HepG2 (cell line): ENCODE measurements around the gene SLC9A4.

ENCODE experiments used
- ATF3 ChIP-seq: sonication (generic); formaldehyde crosslinking; IDR thresholded peaks from 2 replicates; pipeline ENCODE4 v1.4.0; 2020; ENCODE audit warnings: missing genetic modification reagents
- ATF7-NPFF ChIP-seq: sonication (generic); formaldehyde crosslinking; IDR thresholded peaks from 2 replicates; pipeline ENCODE4 v1.8.1; 2023; ENCODE audit warnings: mild to moderate bottlenecking, low read depth, missing genetic modification reagents, moderate library complexity
- EP300 ChIP-seq, 3 experiments: sonication (generic) in 1 of 3; formaldehyde crosslinking in 1 of 3; IDR thresholded peaks; 2 replicates each; pipeline versions ENCODE4 v1.5.1 to v1.6.1; 2011 to 2020; ENCODE audit warnings: low read depth in 2 of 3, low read length in 2 of 3, borderline replicate concordance in 1 of 3, improper control_type of control experiment in 1 of 3, mild to moderate bottlenecking in 1 of 3, missing genetic modification reagents in 1 of 3, moderate library complexity in 1 of 3
- KLF9 ChIP-seq: IDR thresholded peaks from 2 replicates; pipeline ENCODE4 v1.6.1; 2016; ENCODE audit warnings: low read depth
- PBX3 ChIP-seq: sonication (generic); formaldehyde crosslinking; IDR thresholded peaks from 2 replicates; pipeline ENCODE4 v1.8.1; 2023; ENCODE audit warnings: missing genetic modification reagents, inconsistent platforms, borderline replicate concordance
- PHF8 ChIP-seq: sonication (generic); formaldehyde crosslinking; IDR thresholded peaks from 2 replicates; pipeline ENCODE4 v1.5.0; 2020; ENCODE audit warnings: missing genetic modification reagents
- ZBTB20 ChIP-seq: sonication (generic); formaldehyde crosslinking; IDR thresholded peaks from 2 replicates; pipeline ENCODE4 v1.8.1; 2023; ENCODE audit warnings: missing genetic modification reagents, low read depth, mild to moderate bottlenecking, borderline replicate concordance
- ZBTB44 ChIP-seq: sonication (generic); formaldehyde crosslinking; IDR thresholded peaks from 2 replicates; pipeline ENCODE4 v1.4.0; 2020; ENCODE audit warnings: missing genetic modification reagents
- ZFP62 ChIP-seq: sonication (generic); formaldehyde crosslinking; IDR thresholded peaks from 2 replicates; pipeline ENCODE4 v1.4.0; 2020; ENCODE audit warnings: missing genetic modification reagents
- ZFX ChIP-seq: sonication (generic); formaldehyde crosslinking; IDR thresholded peaks from 2 replicates; pipeline ENCODE4 v1.4.0; 2020; ENCODE audit warnings: mild to moderate bottlenecking, low read depth, missing genetic modification reagents, moderate library complexity
- ZNF326 ChIP-seq: sonication (generic); formaldehyde crosslinking; IDR thresholded peaks from 2 replicates; pipeline ENCODE4 v1.4.0; 2020; ENCODE audit warnings: missing genetic modification reagents, borderline replicate concordance
- ZNF780A ChIP-seq: sonication (generic); formaldehyde crosslinking; IDR thresholded peaks from 2 replicates; pipeline ENCODE4 v1.8.0; 2022; ENCODE audit warnings: mild to moderate bottlenecking, missing genetic modification reagents, moderate library complexity

GRCh38 chr2:102425441-102426132 lies 47.4 kb upstream of the SLC9A4 start:
- TF ChIP-seq KLF9 (CRISPR knock-in tag) (no peak), ZNF780A (CRISPR knock-in tag) (no peak), ZNF326 (no peak), ATF7-NPFF (CRISPR knock-in tag) (no peak), ZBTB44 (CRISPR knock-in tag) (no peak), EP300 (IDR thresholded peaks at IDR 0.05; ENCODE audit: low read depth in 2 of 2, low read length in 2 of 2) (no peak), EP300 (CRISPR knock-in tag; IDR thresholded peaks at IDR 0.05; ENCODE audit: borderline replicate concordance) (no peak), PHF8 (no peak), ZFP62 (CRISPR knock-in tag) (no peak), ZBTB20 (no peak), ZFX (CRISPR knock-in tag) (no peak), ATF3 (CRISPR knock-in tag) (no peak), PBX3 (CRISPR knock-in tag) (no peak)
